Activated CD8-positive, alpha-beta memory T cell treated with anti-CD3 and anti-CD28 coated beads, Interleukin-2, amount 50 U/mL, for 4 hours (primary cell): ENCODE data around the gene CERK.

ENCODE experiments used
- DNase-seq: peaks from one replicate; pipeline ENCODE4 v3.0.0-alpha.2; 2020

The CERK gene

GRCh38 chr22:46695346-46696228 lies 42.5 kb downstream of the CERK start:
- no peak for DNase-seq

- no peak for DNase-seq
Observed at GRCh38 chr22:46694416-46695170, 43.5 kb downstream of the CERK start.

GRCh38 chr22:46693634-46694415 lies 44.2 kb downstream of the CERK start:
- DNase-seq: no peak

DNA sequence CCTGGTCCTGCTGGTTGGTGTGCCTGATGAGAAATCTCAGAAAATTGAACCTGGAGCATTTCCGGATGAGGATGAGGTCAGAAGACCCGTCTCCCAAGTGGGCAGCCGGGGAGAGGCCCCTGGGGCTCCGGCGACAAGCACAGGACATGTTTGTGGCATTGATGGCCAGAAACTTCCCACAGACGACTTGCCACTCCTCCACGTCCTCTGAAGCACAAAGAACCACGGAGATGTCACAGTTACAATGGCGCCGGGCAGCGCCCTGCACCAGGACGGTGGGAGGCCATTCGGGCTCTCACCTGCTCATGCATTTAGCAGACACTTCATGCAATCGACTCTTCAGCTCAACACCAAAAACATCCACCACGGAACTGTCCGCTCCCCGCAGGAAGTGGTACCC lies 46.5 kb downstream of the CERK start:
- no peak for DNase-seq

DNA sequence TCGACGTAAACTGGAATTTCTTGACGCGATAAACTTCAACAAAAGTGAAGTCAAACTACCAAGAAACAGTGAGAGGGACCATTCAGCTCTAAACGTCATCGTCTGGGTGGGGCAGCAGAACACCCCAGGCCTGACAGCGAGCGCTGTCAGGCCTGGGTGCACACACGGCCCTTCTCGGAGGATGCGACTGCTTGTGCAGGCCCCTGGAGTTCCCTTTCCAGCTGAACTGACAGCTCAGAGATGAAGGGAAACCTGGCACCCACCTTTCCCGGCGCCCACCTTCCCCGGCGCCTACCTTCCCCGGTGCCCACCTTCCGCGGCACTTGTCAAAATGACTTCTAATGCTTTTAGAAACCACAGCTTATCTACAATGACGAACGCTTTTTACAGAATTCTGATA lies 47.9 kb downstream of the CERK start:
- no peak for DNase-seq

- DNase-seq: no peak
Observed at GRCh38 chr22:46688949-46689348, 49.1 kb downstream of the CERK start.

DNA sequence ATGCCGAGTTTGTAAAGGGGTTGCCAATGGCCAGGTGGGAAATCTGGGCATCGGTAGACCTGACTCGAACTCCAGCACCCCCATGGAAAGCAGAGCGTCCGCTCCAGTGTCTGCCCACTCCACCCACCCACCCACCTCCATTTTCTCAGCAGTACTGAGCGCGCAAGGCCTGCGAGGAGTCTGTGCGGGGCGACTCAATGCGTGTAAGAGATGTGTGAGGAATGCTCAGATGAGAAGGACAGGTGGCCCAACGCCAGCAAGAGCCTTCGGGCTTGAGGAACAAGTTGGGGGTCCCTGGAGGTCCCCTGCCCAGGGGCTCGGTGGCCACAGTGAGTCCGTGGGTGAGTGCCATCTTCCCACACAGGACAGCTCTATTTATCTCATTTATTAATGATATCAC lies 50.6 kb downstream of the CERK start:
- DNase-seq: no peak

- no peak for DNase-seq
Observed at GRCh38 chr22:46687048-46687444, 51.0 kb downstream of the CERK start.

DNA sequence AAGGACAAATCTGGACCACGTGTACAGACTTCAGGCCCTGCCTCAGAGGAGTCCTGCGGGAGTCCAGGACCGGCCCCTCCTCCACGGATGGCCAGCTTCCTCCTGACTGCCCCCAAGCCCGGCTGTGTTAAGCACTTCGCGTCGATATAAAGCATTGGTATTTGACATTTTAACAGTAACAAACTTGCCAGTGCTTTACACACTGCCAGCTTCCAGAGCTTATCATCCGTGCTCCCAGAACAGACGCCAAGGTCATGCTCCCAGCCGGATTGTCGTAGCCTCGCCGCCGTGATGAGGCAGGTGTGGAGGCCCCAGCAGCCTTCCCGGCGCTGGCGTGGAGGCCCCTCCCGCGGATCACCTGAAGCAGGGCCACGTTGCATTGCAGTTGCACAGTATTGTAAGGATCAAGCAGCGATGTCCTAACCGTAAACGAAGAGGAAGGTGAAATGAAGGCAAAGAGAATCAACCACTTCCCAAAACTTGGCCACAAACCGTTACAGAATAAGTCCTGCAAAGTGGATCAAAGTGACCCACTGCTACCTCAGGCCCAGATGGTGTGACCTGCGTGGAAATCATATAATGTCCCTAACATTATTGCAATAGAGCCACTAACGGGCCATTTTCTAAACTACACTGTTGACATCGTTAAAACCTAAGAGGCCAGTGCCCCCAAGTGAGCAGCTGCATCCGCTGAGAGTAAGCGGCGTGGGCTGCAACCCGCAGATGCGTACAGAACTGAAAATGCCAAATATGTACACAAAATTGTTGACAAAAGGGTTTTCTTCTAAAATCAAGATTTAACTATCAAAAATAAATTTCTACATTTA lies 51.6 kb downstream of the CERK start:
- no peak for DNase-seq

DNA sequence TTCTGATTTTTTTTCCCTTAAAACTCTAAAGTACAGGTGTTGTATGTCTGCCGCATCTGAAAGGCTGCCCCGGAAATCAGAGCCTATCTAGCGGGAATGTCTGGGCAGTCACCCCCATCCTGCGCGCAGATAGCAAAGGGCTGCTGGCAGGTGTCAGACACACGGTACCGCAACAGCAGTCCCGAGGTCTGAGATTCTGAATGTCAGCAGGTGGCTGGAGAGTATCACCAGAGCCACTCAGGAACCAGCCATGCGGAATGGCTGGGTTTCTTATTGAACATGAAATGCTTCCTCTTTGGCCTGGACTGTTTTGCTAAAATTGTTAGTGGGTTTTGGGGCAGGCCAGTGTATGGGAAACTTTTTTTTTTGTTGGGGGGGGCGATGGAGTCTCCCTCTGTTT lies 53.3 kb downstream of the CERK start:
- no peak for DNase-seq

DNA sequence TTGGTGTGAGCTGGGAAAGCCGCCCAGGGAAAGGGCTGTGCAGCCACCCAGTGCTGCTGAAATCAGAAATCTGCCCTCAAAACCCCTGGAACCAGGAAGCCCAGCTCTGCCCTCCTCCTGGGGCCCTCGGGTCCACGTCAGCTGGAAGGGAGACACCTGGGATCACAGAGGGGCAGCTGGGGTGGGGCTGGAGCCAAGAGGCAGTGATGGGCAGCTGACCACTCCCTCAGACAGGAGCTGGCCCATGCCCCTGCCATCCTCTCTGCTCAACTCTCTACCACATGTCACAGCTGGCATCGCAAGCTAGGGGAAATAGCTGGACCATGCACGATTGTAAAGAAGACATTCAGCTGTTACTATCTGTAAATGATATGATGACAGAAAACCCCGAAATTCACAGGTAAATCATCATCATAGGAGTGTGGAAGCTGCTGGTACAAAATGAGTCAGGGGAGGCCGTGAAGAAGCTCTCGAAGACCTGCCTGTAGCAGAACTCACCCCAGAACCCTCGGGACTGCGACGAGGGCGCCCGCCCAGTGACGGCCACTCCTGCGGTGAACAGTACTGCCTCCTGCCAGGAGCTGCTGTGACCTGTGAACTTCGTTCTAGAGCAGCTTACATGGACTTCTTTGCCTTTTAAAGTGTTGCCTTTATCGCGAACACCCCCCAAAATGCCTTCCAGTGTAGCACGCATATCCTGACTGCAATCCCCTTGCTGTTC lies 55.9 kb downstream of the CERK start:
- no peak for DNase-seq

DNA sequence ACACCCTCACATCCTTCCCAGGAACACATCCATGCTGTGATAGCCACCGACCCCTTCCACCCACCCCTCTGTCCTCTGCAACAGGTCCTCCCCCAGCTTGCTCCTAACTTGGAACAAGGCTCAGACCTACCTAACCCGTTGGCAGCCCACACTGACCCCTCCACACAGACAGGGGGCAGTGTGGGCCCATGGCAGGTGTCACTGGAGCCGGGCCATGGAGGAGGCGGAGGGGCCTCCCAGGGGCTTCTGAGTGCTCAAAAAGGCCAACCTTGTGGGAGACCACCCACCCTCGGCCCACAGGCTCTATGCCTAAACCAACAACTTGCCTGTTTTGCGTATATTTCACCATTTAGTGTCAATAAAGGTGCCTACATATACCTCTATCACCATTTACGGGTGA lies 57.0 kb downstream of the CERK start:
- DNase-seq: no peak

DNA sequence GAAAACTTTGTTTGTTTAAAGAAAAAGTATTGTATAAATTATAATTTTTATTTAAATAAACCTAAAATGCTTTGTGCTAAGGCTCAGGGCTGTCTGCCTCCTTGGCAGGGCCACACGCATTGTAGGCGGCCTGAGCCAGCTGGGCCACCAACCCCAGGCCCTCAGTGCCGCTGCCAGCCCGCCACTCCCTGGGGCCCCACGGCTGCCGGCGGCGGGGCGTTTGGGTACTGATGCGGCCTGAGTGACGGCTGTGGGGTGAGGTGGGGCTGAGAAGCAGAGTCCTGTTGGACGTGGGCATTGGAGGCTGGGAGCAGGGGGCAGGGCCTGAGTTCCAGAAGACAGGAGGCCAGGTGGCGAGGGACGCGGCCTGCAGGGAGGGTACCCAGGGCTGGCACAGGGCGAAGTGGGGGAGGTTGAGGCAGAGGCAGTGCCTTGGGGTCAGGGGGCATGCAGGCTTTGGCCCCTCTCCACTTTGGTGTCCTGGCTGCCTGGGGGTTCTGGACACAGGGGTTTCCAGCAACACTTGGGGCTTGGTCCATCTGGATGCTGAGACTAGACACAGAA lies 58.3 kb downstream of the CERK start:
- no peak for DNase-seq

GRCh38 chr22:46678785-46679700 lies 59.0 kb downstream of the CERK start:
- no peak for DNase-seq

- no peak for DNase-seq
Observed at GRCh38 chr22:46678003-46678657, 59.9 kb downstream of the CERK start.

- no peak for DNase-seq
Observed at GRCh38 chr22:46677323-46678002, 60.6 kb downstream of the CERK start.

DNA sequence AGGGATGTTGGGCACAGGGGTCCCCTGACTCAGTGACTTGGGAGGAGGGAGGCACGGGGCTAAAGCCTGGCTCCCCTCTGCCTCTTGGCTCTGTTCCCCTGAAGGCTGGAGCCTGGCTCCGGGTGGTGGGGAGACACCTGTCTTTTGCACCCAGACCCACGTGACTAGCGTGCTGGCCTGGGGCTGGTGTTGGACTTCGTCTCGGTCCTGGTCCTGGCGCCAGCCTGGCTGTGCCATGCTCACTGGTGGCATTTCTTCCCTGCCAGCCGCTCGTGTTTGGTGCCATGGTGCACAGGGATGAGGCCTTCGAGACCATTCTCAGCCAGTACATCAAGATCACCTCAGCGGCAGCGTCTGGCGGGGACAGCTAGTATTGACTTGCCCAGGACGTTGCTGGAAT lies 61.2 kb downstream of the CERK start:
- DNase-seq: no peak

DNA sequence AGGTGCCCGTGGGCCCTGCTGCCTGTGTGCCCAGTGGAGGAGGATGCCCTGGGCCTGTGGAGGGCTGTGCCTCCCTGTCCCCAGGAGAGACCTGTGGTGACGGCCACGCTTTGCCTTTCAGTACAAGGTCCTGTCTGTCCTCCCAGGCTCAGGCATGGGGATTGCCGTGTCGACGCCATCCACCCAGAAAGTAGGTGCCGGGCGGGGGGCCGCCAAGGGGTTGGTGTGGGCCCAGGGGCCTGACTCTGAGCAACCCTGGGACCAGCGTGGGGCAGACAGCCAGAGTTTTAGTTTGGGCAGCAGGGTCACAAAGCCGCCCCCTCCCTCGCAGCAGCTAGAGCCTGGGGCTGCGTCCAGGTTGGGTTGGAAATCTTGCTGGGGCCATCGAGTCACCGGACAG lies 61.6 kb downstream of the CERK start:
- no peak for DNase-seq

GRCh38 chr22:46675938-46676337 lies 62.1 kb downstream of the CERK start:
- no peak for DNase-seq
